ENCODE results near the gene SYTL3. TPM values are rescaled to one million over a fixed set of nuclear protein-coding genes. Genes with fewer than 3 reads are reported as not detected.

Gene SYTL3
- total and polyA plus RNA-seq, 2 of the 8 experiments (the other 6 are each of a cell fraction or from before 2014, with no cell fraction given), result 0.27 to 0.99 TPM

DNA sequence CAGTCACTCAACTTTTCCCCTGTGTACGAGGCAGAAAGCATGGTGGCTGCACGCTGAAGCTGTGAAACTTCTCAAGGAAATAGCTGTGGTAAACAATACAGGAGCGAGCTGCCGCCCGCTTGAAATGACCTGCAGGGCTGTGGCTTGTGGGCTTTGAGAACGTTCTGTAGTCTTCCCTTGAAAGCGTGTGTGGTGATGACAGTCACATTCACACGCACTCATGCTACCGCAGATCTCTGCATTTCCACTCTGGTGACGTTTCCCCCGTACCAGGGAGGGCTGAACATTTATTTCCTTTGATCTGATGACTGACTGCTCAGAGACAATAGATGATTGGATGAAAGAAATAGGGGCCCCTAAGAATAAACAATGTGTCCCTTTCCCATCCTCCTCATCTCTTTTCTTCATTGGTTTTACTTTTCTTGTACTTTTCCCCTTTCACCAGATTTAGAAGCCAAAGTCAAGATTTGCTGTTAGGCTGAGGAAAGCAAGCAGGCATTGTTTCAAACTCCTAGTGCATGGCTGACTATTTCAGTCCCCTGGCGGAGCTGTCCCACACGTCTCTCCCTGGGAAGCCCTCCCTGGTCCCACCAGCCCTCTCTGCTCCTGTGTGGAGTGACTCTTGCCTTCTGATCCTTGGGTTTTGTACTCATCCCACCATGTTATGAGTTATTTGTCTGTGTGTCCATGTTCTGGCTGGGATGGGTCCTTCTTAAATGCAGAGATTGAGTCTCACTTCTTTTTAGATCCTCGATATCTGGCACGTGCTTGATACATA is 3.9 kb downstream of the SYTL3 start (continued):
- TF ChIP-seq, protein P1, sequence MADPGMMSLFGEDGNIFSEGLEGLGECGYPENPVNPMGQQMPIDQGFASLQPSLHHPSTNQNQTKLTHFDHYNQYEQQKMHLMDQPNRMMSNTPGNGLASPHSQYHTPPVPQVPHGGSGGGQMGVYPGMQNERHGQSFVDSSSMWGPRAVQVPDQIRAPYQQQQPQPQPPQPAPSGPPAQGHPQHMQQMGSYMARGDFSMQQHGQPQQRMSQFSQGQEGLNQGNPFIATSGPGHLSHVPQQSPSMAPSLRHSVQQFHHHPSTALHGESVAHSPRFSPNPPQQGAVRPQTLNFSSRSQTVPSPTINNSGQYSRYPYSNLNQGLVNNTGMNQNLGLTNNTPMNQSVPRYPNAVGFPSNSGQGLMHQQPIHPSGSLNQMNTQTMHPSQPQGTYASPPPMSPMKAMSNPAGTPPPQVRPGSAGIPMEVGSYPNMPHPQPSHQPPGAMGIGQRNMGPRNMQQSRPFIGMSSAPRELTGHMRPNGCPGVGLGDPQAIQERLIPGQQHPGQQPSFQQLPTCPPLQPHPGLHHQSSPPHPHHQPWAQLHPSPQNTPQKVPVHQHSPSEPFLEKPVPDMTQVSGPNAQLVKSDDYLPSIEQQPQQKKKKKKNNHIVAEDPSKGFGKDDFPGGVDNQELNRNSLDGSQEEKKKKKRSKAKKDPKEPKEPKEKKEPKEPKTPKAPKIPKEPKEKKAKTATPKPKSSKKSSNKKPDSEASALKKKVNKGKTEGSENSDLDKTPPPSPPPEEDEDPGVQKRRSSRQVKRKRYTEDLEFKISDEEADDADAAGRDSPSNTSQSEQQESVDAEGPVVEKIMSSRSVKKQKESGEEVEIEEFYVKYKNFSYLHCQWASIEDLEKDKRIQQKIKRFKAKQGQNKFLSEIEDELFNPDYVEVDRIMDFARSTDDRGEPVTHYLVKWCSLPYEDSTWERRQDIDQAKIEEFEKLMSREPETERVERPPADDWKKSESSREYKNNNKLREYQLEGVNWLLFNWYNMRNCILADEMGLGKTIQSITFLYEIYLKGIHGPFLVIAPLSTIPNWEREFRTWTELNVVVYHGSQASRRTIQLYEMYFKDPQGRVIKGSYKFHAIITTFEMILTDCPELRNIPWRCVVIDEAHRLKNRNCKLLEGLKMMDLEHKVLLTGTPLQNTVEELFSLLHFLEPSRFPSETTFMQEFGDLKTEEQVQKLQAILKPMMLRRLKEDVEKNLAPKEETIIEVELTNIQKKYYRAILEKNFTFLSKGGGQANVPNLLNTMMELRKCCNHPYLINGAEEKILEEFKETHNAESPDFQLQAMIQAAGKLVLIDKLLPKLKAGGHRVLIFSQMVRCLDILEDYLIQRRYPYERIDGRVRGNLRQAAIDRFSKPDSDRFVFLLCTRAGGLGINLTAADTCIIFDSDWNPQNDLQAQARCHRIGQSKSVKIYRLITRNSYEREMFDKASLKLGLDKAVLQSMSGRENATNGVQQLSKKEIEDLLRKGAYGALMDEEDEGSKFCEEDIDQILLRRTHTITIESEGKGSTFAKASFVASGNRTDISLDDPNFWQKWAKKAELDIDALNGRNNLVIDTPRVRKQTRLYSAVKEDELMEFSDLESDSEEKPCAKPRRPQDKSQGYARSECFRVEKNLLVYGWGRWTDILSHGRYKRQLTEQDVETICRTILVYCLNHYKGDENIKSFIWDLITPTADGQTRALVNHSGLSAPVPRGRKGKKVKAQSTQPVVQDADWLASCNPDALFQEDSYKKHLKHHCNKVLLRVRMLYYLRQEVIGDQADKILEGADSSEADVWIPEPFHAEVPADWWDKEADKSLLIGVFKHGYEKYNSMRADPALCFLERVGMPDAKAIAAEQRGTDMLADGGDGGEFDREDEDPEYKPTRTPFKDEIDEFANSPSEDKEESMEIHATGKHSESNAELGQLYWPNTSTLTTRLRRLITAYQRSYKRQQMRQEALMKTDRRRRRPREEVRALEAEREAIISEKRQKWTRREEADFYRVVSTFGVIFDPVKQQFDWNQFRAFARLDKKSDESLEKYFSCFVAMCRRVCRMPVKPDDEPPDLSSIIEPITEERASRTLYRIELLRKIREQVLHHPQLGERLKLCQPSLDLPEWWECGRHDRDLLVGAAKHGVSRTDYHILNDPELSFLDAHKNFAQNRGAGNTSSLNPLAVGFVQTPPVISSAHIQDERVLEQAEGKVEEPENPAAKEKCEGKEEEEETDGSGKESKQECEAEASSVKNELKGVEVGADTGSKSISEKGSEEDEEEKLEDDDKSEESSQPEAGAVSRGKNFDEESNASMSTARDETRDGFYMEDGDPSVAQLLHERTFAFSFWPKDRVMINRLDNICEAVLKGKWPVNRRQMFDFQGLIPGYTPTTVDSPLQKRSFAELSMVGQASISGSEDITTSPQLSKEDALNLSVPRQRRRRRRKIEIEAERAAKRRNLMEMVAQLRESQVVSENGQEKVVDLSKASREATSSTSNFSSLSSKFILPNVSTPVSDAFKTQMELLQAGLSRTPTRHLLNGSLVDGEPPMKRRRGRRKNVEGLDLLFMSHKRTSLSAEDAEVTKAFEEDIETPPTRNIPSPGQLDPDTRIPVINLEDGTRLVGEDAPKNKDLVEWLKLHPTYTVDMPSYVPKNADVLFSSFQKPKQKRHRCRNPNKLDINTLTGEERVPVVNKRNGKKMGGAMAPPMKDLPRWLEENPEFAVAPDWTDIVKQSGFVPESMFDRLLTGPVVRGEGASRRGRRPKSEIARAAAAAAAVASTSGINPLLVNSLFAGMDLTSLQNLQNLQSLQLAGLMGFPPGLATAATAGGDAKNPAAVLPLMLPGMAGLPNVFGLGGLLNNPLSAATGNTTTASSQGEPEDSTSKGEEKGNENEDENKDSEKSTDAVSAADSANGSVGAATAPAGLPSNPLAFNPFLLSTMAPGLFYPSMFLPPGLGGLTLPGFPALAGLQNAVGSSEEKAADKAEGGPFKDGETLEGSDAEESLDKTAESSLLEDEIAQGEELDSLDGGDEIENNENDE (IDR thresholded peaks at IDR 0.05; ENCODE audit: insufficient replicate concordance, low read length), result no peak
- TF ChIP-seq, protein P2, sequence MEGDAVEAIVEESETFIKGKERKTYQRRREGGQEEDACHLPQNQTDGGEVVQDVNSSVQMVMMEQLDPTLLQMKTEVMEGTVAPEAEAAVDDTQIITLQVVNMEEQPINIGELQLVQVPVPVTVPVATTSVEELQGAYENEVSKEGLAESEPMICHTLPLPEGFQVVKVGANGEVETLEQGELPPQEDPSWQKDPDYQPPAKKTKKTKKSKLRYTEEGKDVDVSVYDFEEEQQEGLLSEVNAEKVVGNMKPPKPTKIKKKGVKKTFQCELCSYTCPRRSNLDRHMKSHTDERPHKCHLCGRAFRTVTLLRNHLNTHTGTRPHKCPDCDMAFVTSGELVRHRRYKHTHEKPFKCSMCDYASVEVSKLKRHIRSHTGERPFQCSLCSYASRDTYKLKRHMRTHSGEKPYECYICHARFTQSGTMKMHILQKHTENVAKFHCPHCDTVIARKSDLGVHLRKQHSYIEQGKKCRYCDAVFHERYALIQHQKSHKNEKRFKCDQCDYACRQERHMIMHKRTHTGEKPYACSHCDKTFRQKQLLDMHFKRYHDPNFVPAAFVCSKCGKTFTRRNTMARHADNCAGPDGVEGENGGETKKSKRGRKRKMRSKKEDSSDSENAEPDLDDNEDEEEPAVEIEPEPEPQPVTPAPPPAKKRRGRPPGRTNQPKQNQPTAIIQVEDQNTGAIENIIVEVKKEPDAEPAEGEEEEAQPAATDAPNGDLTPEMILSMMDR (IDR thresholded peaks at IDR 0.05; ENCODE audit: control extremely low read depth in 1 of 3, insufficient read depth in 1 of 3, low read depth in 1 of 3, low read length in 3 of 3), result no peak
